Keratinocyte (primary cell): ENCODE data around the gene SLC39A11. TPM values are rescaled to one million over a fixed set of nuclear protein-coding genes. Genes with fewer than 3 reads are reported as not detected.

Experiments used
- DNase-seq: peaks from one replicate; pipeline ENCODE4 v3.0.0-alpha.2; 2011; ENCODE audit warnings: low read depth, missing footprints, low spot score
- FAIRE-seq: peaks from 2 replicates; lab custom pipeline; 2011; peaks lifted over from hg19 to GRCh38; lab: Jason Lieb, UNC
- H2AFZ ChIP-seq: 2 replicates; pipeline ENCODE4 v1.6.0; 2012; ENCODE audit warnings: low read length, control low read depth, inconsistent platforms; ENCODE audit not compliant: control insufficient read depth
- H3K27ac ChIP-seq: 2 replicates; pipeline ENCODE4 v1.5.1; 2011; ENCODE audit warnings: low read length; ENCODE audit not compliant: control insufficient read depth, insufficient read depth
- H3K27me3 ChIP-seq: 3 replicates; pipeline ENCODE4 v1.6.0; 2011; ENCODE audit warnings: low read length; ENCODE audit not compliant: control insufficient read depth, insufficient read depth; ENCODE audit errors: extremely low read depth
- H3K36me3 ChIP-seq, 2 experiments: 2 replicates in 1 of 2; 3 replicates in 1 of 2; pipeline ENCODE4 v1.5.1; 2011; ENCODE audit warnings: low read length in 2 of 2, mild to moderate bottlenecking in 1 of 2; ENCODE audit not compliant: control insufficient read depth in 2 of 2, insufficient read depth in 2 of 2; ENCODE audit errors: extremely low read depth in 1 of 2
- H3K4me1 ChIP-seq: 3 replicates; pipeline ENCODE4 v1.5.1; 2011; ENCODE audit warnings: low read length; ENCODE audit not compliant: control insufficient read depth, insufficient read depth; ENCODE audit errors: extremely low read depth
- H3K4me2 ChIP-seq: 3 replicates; pipeline ENCODE4 v1.6.0; 2011; ENCODE audit warnings: low read depth, low read length; ENCODE audit not compliant: control insufficient read depth, insufficient read depth; ENCODE audit errors: extremely low read depth
- H3K4me3 ChIP-seq, 3 experiments: fragments of 200-600 bp in 1 of 3; sonication (generic) in 1 of 3; 2 replicates in 2 of 3; 3 replicates in 1 of 3; pipeline ENCODE4 v1.5.1; 2011 to 2016; ENCODE audit warnings: low read length in 3 of 3, mild to moderate bottlenecking in 3 of 3, control low read depth in 2 of 3, inconsistent platforms in 1 of 3, low read depth in 1 of 3, mixed read lengths in 1 of 3, mixed run types in 1 of 3, moderate library complexity in 1 of 3; ENCODE audit not compliant: control insufficient read depth in 2 of 3, insufficient read depth in 2 of 3; ENCODE audit errors: extremely low read depth in 1 of 3
- H3K79me2 ChIP-seq: 2 replicates; pipeline ENCODE4 v1.6.0; 2012; ENCODE audit warnings: low read length; ENCODE audit not compliant: control insufficient read depth, insufficient read depth
- H3K9ac ChIP-seq: 3 replicates; pipeline ENCODE4 v1.6.0; 2011; ENCODE audit warnings: low read length; ENCODE audit not compliant: control insufficient read depth, insufficient read depth; ENCODE audit errors: extremely low read depth
- H3K9me1 ChIP-seq: 3 replicates; pipeline ENCODE4 v1.6.0; 2011; ENCODE audit warnings: low read length; ENCODE audit not compliant: control insufficient read depth, insufficient read depth; ENCODE audit errors: extremely low read depth
- H3K9me3 ChIP-seq: 2 replicates; pipeline ENCODE4 v1.5.1; 2012; ENCODE audit warnings: low read depth, low read length; ENCODE audit not compliant: control insufficient read depth
- H4K20me1 ChIP-seq: 3 replicates; pipeline ENCODE4 v1.6.0; 2011; ENCODE audit warnings: low read length; ENCODE audit not compliant: control insufficient read depth, insufficient read depth; ENCODE audit errors: extremely low read depth
- EZH2 ChIP-seq: IDR thresholded peaks from one replicate; pipeline ENCODE4 v1.6.1; 2012; ENCODE audit warnings: inconsistent platforms, mild to moderate bottlenecking, low read length, moderate library complexity
- dilution Hi-C: fragments of 300-500 bp; cut with MboI; formaldehyde crosslinking; loops from one replicate; pipeline ENCODE4 v1.7.0; 2020; ENCODE audit warnings: low sequenced_read_pairs; ENCODE audit not compliant: extremely low pct_ligation_motif_present
- polyA plus RNA-seq, 5 experiments: library from polyadenylated mRNA; depleted of rRNA in 3 of 5; stranded (reverse) in 3 of 5; stranded (forward) in 1 of 5; unstranded in 1 of 5; fragments of >200 nt; gene quantifications; 1 replicate in 1 of 5; 2 replicates in 3 of 5; 3 replicates in 1 of 5; pipeline versions ENCODE4 v1.2.1 to v1.2.3, GENCODE V29; 2011 to 2012; ENCODE audit warnings: missing spikeins in 2 of 5, low read depth in 1 of 5, low replicate concordance in 1 of 5
- TF ChIP-seq, protein P1 (sequence below), 3 experiments: IDR thresholded peaks in 1 of 3; conservative IDR thresholded peaks in 1 of 3; optimal IDR thresholded peaks in 1 of 3; 2 replicates in 2 of 3; 3 replicates in 1 of 3; pipeline versions ENCODE3 to v1.5.1; 2011; ENCODE audit warnings: low read length in 3 of 3, mild to moderate bottlenecking in 3 of 3, moderate library complexity in 2 of 3, control low read depth in 1 of 3, inconsistent platforms in 1 of 3; ENCODE audit not compliant: insufficient read depth in 2 of 3; ENCODE audit errors: extremely low read depth in 1 of 3

The SLC39A11 gene
- polyA plus RNA-seq, 1 donor (not counting 4 experiments of a cell fraction or from before 2014, with no cell fraction given), result 11.5 TPM

DNA sequence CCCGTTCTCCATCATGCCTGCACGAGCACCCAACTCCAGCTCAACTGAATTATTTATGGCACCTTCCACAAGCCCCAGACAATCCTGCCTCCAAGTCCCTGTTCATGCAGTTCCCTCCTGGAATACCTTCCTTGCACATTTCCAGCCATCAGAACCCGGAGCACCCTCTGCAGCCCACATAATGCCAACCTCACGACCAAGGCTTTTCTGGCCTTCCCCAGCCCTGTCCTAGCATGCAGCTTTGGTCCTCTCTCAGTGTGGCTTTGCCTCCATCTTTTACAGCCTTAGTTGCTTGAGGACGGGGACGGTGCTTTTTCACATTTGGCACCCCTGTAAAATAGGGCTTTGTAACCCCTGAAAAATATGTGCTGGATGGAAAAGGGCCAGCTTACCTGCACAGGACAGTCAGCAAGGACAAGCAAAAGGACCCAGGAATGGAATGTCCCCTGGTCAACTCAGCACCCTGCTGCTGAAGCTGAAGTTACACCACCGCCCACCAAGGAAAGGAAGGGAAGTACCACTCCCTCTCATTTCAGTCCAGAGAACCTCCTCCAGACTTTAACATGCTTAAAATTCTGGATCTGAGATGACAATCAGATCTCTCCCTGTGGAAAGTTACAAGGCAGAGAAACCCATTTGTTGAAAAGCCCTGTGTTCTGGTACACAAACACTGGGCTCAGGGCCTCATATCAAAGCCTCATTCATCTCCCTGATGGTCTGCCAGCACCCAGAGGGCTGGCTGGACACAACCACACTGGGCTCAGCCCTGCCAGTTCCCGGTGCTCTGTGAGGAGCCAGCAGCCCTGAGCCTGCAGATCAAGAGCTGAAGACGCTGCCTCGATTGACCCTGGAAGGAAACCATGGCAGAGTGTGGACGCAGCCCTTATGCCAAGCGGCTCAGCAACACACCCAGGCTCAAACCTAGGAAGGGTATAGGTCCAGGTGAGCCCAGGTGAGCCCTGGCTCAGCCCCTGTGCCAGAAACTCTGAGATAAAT, 2.9 kb downstream of the SLC39A11 start:
- Histone ChIP-seq H2AFZ (no peak overlapping the region), H3K27me3 (no peaks in the 10 kb centered on the region), H3K4me2 (no peak overlapping the region), H3K36me3 (peaks cover 0 to 4% of the 10 kb centered on the region in 2 experiments), H3K27ac (no peak overlapping the region), H4K20me1 (no peaks in the 10 kb centered on the region), H3K4me3 (no peak overlapping the region), H3K9me3 (no peaks in the 10 kb centered on the region), H3K79me2 (no peaks in the 10 kb centered on the region), H3K4me1 (peaks cover 12% of the 10 kb centered on the region), H3K9me1 (no peaks in the 10 kb centered on the region), H3K9ac (no peak overlapping the region)
- no peak for TF ChIP-seq EZH2
- TF ChIP-seq, protein P1, sequence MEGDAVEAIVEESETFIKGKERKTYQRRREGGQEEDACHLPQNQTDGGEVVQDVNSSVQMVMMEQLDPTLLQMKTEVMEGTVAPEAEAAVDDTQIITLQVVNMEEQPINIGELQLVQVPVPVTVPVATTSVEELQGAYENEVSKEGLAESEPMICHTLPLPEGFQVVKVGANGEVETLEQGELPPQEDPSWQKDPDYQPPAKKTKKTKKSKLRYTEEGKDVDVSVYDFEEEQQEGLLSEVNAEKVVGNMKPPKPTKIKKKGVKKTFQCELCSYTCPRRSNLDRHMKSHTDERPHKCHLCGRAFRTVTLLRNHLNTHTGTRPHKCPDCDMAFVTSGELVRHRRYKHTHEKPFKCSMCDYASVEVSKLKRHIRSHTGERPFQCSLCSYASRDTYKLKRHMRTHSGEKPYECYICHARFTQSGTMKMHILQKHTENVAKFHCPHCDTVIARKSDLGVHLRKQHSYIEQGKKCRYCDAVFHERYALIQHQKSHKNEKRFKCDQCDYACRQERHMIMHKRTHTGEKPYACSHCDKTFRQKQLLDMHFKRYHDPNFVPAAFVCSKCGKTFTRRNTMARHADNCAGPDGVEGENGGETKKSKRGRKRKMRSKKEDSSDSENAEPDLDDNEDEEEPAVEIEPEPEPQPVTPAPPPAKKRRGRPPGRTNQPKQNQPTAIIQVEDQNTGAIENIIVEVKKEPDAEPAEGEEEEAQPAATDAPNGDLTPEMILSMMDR (optimal IDR thresholded peaks at IDR 0.05 in 1 of 3, IDR thresholded peaks at IDR 0.05 in 1 of 3, conservative IDR thresholded peaks at IDR 0.05 in 1 of 3; ENCODE audit: extremely low read depth in 1 of 3, insufficient read depth in 2 of 3, low read length in 3 of 3), result no peak
- DNase-seq, result no peak
- dilution Hi-C loops, result no loop called here
- FAIRE-seq, result no peak

DNA sequence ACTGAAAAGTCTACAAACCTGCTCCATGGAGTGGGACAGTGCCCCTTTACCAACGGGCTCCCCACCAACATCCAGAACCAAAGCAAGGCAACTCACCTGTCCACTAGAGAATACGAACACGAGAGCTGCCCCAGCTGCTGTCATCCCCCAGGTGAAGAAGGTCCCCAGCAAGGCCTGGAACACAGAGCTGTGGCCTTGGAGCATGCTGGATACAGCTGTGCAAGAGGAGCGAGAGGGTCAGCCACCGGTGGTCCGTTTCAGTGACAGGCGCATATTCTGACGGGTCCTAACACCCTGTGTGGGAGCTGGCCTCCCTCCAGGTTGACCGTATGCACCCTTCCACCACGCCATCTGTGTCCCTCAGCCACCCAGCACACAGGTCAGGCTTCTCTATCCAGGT, 3.9 kb downstream of the SLC39A11 start:
- Histone ChIP-seq H3K27me3 (no peaks in the 10 kb centered on the region), H3K4me2 (no peak overlapping the region), H3K9me3 (no peaks in the 10 kb centered on the region), H3K36me3 (peaks cover 0 to 4% of the 10 kb centered on the region in 2 experiments), H3K9ac (no peak overlapping the region), H3K79me2 (no peaks in the 10 kb centered on the region), H3K9me1 (no peaks in the 10 kb centered on the region), H2AFZ (no peak overlapping the region), H3K4me1 (peaks cover 12% of the 10 kb centered on the region), H3K27ac (no peak overlapping the region), H3K4me3 (no peak overlapping the region), H4K20me1 (no peaks in the 10 kb centered on the region)
- TF ChIP-seq EZH2, result no peak
- TF ChIP-seq, protein P1 (optimal IDR thresholded peaks at IDR 0.05 in 1 of 3, IDR thresholded peaks at IDR 0.05 in 1 of 3, conservative IDR thresholded peaks at IDR 0.05 in 1 of 3; ENCODE audit: extremely low read depth in 1 of 3, insufficient read depth in 2 of 3, low read length in 3 of 3), result no peak
- dilution Hi-C loops, result no loop called here
- DNase-seq (no peak), FAIRE-seq (no peak)
